ENCODE data around the gene STXBP1. TPM values are rescaled to one million over a fixed set of nuclear protein-coding genes. Genes with fewer than 3 reads are reported as not detected.

STXBP1 gene
- total RNA-seq, 4 donors from 2014 or later = 3.4 to 36.8 (median 9.2) TPM

DNA sequence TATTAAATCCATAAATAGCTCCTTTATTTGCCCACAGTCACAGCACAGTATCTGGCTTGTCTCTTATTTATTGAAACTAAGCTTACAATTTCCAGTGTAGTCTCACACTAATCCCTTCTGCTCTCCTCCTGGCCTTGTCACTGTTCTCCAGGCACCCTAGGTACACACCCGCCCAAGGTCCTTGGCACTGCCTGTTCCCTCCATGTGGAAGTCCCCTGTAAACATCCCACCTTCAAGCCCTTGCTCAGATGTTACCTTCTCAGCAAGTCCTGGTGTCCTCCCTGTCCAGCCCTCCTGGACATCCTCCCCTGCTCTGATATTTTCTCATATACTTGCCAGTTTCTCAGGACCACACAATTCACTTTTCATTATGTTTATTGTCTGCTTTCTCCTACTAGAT lies 50.5 kb downstream of the STXBP1 start:
- no peak for ATAC-seq
- H3K9me3 ChIP-seq = no peaks in the 10 kb centered on the region
- peaks cover 0 to 30% of the 10 kb centered on the region in 2 donors for H3K36me3 ChIP-seq
- no peaks in the 10 kb centered on the region for H3K27me3 ChIP-seq
- no peak for TF ChIP-seq POLR2A (IDR thresholded peaks at IDR 0.05)
- no peak for TF ChIP-seq CTCF (IDR thresholded peaks at IDR 0.05 in 4 of 5, conservative IDR thresholded peaks at IDR 0.05 in 1 of 5)
- DNase-seq = no peak
- in situ Hi-C loops (cut with MboI; ENCODE audit: low sequenced_read_pairs in 4 of 4) (no loop called here), intact Hi-C loops (cut with DNase I; ENCODE audit: low total_unique reads) (no loop called here)
- H3K4me3 ChIP-seq = no peak overlapping the region
- H3K27ac ChIP-seq = no peak overlapping the region
- no peaks in the 10 kb centered on the region for H3K4me1 ChIP-seq

GRCh38 chr9:127664324-127664677 lies 52.2 kb downstream of the STXBP1 start:
- H3K9me3 ChIP-seq = no peaks in the 10 kb centered on the region
- intact Hi-C loops (cut with DNase I; ENCODE audit: low total_unique reads) (no loop called here), in situ Hi-C loops (cut with MboI; ENCODE audit: low sequenced_read_pairs in 4 of 4) (no loop called here)
- ATAC-seq = no peak
- TF ChIP-seq POLR2A (IDR thresholded peaks at IDR 0.05) (no peak), CTCF (IDR thresholded peaks at IDR 0.05 in 4 of 5, conservative IDR thresholded peaks at IDR 0.05 in 1 of 5) (no peak)
- H3K27me3 ChIP-seq = no peaks in the 10 kb centered on the region
- H3K27ac ChIP-seq = no peak overlapping the region
- peaks cover 0 to 30% of the 10 kb centered on the region in 2 donors for H3K36me3 ChIP-seq
- no peak overlapping the region for H3K4me3 ChIP-seq
- no peaks in the 10 kb centered on the region for H3K4me1 ChIP-seq
- DNase-seq = no peak

DNA sequence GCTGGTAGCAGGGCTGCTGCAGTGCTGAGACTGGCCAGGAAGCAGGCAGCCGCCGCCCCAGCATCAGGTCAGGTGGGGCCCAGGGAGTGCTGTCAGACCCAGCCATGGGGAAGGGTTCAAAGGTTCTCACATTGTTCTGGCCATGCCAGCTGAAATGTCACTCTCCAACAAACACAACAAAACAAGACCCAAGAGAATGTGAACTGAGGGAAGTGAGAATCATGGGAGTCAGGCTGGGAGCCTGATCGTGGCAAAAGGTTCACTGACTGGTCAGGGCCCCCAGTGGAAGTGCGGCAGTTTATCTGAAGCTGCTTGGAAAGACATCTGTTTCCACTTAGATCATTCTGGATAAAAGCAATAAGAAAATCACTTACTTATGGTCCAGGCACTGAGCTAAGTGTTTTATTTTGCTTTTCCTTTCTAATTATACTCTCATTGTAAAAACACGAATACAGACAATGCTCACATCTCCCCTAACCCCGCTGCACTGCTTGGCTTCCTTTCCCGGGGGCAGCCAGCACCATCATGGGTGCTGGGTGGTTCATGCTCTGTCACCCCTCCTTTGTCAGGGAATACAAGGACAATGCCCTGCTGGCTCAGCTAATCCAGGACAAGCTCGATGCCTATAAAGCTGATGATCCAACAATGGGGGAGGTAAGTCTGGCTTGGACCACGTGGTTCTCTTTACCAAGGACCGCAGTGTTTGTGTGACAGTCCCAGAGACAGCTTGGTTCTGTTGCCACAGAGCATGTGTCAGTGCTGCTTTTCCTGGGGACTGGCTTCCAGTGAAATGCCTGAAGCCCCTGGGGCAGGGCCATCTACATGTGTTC lies 52.8 kb downstream of the STXBP1 start:
- no peaks in the 10 kb centered on the region for H3K4me1 ChIP-seq
- H3K4me3 ChIP-seq = no peak overlapping the region
- DNase-seq (no peak), ATAC-seq (no peak)
- in situ Hi-C loops (cut with MboI; ENCODE audit: low sequenced_read_pairs in 4 of 4) (no loop called here), intact Hi-C loops (cut with DNase I; ENCODE audit: low total_unique reads) (no loop called here)
- no peaks in the 10 kb centered on the region for H3K9me3 ChIP-seq
- no peak overlapping the region for H3K27ac ChIP-seq
- TF ChIP-seq CTCF (IDR thresholded peaks at IDR 0.05 in 4 of 5, conservative IDR thresholded peaks at IDR 0.05 in 1 of 5) = no peak
- no peak for TF ChIP-seq POLR2A (IDR thresholded peaks at IDR 0.05)
- H3K27me3 ChIP-seq = no peaks in the 10 kb centered on the region
- H3K36me3 ChIP-seq = peaks cover 0 to 25% of the 10 kb centered on the region in 2 donors

DNA sequence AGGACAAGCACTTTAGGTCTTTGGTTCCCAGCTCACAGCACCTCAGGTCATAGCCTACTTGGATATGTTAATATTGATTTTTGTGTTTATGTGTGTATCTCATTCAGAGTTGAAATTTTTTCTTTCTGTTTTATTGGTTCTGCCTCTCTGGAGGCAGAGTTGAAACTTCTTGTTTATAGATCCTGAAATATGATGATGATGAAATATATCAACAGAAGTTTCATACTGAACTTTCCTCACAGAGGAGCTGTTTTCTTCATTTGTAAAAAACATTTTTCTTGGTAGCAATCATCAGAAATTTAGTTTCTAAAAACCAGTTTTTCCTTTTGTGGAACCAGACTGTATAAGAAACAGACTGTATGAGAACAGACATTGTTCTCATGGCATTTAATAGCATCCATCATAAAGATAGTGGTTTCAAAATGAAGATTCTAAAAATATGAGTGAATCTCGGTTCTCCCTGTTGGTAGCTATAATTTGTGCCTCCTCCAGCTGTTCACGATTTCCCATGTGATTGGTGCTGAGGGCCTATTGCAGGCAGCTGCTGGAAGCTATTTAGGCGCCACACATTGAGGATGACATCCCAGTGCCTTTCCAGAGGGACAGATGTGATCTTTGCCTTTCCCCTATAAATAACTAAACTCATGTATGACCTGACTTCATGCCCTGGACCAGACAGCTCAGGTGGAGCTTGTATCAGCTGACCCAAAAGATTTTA lies 55.2 kb downstream of the STXBP1 start:
- ATAC-seq (no peak), DNase-seq (no peak)
- TF ChIP-seq CTCF (IDR thresholded peaks at IDR 0.05 in 4 of 5, conservative IDR thresholded peaks at IDR 0.05 in 1 of 5) = no peak
- no peak for TF ChIP-seq POLR2A (IDR thresholded peaks at IDR 0.05)
- in situ Hi-C loops (cut with MboI; ENCODE audit: low sequenced_read_pairs in 4 of 4) = no loop called here
- Histone ChIP-seq H3K27ac (no peak overlapping the region), H3K9me3 (no peaks in the 10 kb centered on the region), H3K27me3 (no peaks in the 10 kb centered on the region), H3K4me1 (no peaks in the 10 kb centered on the region), H3K36me3 (peaks cover 0 to 38% of the 10 kb centered on the region in 2 donors), H3K4me3 (no peak overlapping the region)
- intact Hi-C loops (cut with DNase I; ENCODE audit: low total_unique reads) = no loop called here

Measured in gastrocnemius medialis (tissue), 4 donors.